GM23248 (cell line): ENCODE results near the gene NRM.

ENCODE experiments used
- EZH2 ChIP-seq: fragments of 200-600 bp; sonication (generic); IDR thresholded peaks from 2 replicates; pipeline ENCODE4 v1.6.1; 2018; ENCODE audit warnings: antibody characterized with exemption, mild to moderate bottlenecking; ENCODE audit not compliant: insufficient read depth, poor library complexity, severe bottlenecking
- EZH2phosphoT487 ChIP-seq: fragments of 200-600 bp; sonication (generic); IDR thresholded peaks from 2 replicates; pipeline ENCODE4 v1.6.1; 2018; ENCODE audit warnings: antibody characterized with exemption, moderate library complexity, mild to moderate bottlenecking, low read depth; ENCODE audit not compliant: insufficient read depth

GRCh38 chr6:30703011-30703410 is 12.2 kb upstream of the NRM start:
- TF ChIP-seq EZH2: no peak
- no peak for TF ChIP-seq EZH2phosphoT487
